ENCODE data around the gene RBM33.

- TF ChIP-seq YY1 (IDR thresholded peaks at IDR 0.05; ENCODE audit: insufficient read depth, insufficient read length), result no peak
- no peak for TF ChIP-seq ZNF274 (IDR thresholded peaks at IDR 0.05; ENCODE audit: low read depth, low read length)
Measured at GRCh38 chr7:155722936-155723335, 78.5 kb downstream of the RBM33 start.

Data from NT2/D1 (cell line).